ENCODE measurements around the gene MVB12B. TPM values are rescaled to one million over a fixed set of nuclear protein-coding genes. Genes with fewer than 3 reads are reported as not detected.
A peak's percentile ranks its signal among the peaks of the same experiment; 100 is the strongest.

The MVB12B gene
- total and polyA plus RNA-seq, 2 donors: 4.4 to 11.5 TPM

DNA sequence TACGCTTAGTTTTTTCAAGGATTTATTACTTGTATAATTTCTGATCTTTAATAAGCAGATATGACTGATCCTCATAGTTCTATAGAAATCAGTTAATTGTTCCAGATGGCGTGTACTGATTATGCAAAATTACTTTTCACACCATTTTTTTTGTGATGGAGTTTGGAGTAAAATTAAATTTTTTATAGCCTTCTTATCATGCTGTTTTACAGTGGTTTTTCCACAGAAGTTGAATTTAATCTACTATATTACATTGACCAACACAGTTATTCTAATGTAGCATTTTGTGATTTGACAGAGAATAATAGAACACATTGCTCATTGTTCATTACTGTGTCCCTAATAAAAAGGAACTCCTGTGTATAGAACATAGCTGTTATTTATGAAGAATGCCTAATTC is 111.1 kb downstream of the MVB12B start:
- Histone ChIP-seq H3K9me3 (ENCODE audit: control insufficient read depth in 2 of 2, insufficient read depth in 1 of 2, low read length in 1 of 2) (no peaks in the 10 kb centered on the region), H3K36me3 (ENCODE audit: control insufficient read depth in 2 of 2, insufficient read depth in 2 of 2, low read length in 1 of 2) (peaks cover 0 to 8% of the 10 kb centered on the region in 2 donors), H3K27ac (ENCODE audit: low read depth in 1 of 2, low read length in 1 of 2) (no peak overlapping the region), H3K27me3 (ENCODE audit: control insufficient read depth in 2 of 2, insufficient read depth in 1 of 2, low read length in 1 of 2) (no peaks in the 10 kb centered on the region), H3K4me3 (ENCODE audit: low read length in 2 of 2) (no peak overlapping the region), H3K4me1 (ENCODE audit: control insufficient read depth in 2 of 2, insufficient read depth in 2 of 2, low read length in 2 of 2) (peaks cover 5 to 7% of the 10 kb centered on the region in 2 donors)
- WGBS: 99% methylated on average over 2 of the region's 2 CpGs
- no peak for DNase-seq (ENCODE audit: low read depth in 6 of 9, low spot score in 9 of 9)

DNA sequence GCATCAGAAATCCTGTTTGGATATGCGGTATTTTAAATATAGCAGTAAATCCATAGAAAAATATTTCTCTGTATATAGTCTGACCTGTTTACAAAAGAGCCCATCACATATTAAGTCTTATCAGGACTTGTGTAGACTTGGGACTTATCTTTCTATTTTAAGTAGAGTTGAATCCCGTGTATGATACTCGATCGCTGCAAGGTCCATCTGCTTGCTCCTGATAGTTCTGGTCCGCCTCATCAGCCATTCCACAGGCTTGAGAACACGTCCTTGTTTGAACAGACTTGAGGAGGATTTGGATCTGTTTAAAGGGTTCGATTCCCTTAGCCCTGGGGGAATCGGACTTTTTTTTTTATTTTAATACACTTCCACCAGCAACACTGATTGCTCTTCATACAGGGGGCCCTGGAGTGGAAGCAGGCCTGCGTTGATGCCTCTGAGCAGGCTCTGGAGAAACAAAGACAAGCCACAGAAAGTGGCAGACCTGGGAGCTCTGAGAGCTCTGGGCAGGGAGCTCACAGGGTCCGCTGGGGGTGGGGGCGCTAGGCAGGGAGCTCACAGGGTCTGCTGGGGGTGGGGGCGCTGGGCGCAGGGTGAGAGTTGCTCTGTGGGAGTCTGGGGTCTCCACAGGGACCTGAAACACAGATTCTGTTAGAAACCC is 112.2 kb downstream of the MVB12B start:
- H3K36me3 ChIP-seq (ENCODE audit: control insufficient read depth in 2 of 2, insufficient read depth in 2 of 2, low read length in 1 of 2): peaks cover 0 to 4% of the 10 kb centered on the region in 2 donors
- H3K9me3 ChIP-seq (ENCODE audit: control insufficient read depth in 2 of 2, insufficient read depth in 1 of 2, low read length in 1 of 2): no peaks in the 10 kb centered on the region
- H3K4me3 ChIP-seq (ENCODE audit: low read length in 2 of 2): no peak overlapping the region
- no peak for DNase-seq (ENCODE audit: low read depth in 6 of 9, low spot score in 9 of 9)
- H3K27me3 ChIP-seq (ENCODE audit: control insufficient read depth in 2 of 2, insufficient read depth in 1 of 2, low read length in 1 of 2): no peaks in the 10 kb centered on the region
- no peak overlapping the region for H3K27ac ChIP-seq (ENCODE audit: low read depth in 1 of 2, low read length in 1 of 2)
- H3K4me1 ChIP-seq (ENCODE audit: control insufficient read depth in 2 of 2, insufficient read depth in 2 of 2, low read length in 2 of 2): peaks cover 5 to 7% of the 10 kb centered on the region in 2 donors
- WGBS: 99% methylated on average over 13 of the region's 13 CpGs

DNA sequence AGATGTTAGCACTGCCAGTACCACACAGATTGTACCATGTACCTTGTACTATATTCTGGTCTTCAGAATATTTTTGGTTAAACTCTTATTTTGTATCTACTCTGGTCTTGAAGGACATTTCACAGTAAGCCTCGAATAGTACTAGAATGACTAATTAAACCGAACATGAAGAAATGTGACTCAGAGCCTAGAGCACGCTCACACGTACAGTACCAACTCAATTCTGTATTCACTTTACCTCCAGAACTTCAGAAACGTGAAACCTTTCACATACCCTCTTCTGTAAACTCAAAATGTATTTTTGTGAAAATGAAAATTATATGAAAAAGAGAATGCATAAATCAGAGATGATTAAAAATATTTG is 112.8 kb downstream of the MVB12B start:
- H3K27me3 ChIP-seq (ENCODE audit: control insufficient read depth in 2 of 2, insufficient read depth in 1 of 2, low read length in 1 of 2): no peaks in the 10 kb centered on the region
- WGBS: 97% methylated on average over 5 of the region's 5 CpGs
- H3K36me3 ChIP-seq (ENCODE audit: control insufficient read depth in 2 of 2, insufficient read depth in 2 of 2, low read length in 1 of 2): peaks cover 0 to 4% of the 10 kb centered on the region in 2 donors
- no peak for DNase-seq (ENCODE audit: low read depth in 6 of 9, low spot score in 9 of 9)
- no peak overlapping the region for H3K27ac ChIP-seq (ENCODE audit: low read depth in 1 of 2, low read length in 1 of 2)
- H3K4me3 ChIP-seq (ENCODE audit: low read length in 2 of 2): no peak overlapping the region
- peaks cover 5 to 7% of the 10 kb centered on the region in 2 donors for H3K4me1 ChIP-seq (ENCODE audit: control insufficient read depth in 2 of 2, insufficient read depth in 2 of 2, low read length in 2 of 2)
- H3K9me3 ChIP-seq (ENCODE audit: control insufficient read depth in 2 of 2, insufficient read depth in 1 of 2, low read length in 1 of 2): no peaks in the 10 kb centered on the region

DNA sequence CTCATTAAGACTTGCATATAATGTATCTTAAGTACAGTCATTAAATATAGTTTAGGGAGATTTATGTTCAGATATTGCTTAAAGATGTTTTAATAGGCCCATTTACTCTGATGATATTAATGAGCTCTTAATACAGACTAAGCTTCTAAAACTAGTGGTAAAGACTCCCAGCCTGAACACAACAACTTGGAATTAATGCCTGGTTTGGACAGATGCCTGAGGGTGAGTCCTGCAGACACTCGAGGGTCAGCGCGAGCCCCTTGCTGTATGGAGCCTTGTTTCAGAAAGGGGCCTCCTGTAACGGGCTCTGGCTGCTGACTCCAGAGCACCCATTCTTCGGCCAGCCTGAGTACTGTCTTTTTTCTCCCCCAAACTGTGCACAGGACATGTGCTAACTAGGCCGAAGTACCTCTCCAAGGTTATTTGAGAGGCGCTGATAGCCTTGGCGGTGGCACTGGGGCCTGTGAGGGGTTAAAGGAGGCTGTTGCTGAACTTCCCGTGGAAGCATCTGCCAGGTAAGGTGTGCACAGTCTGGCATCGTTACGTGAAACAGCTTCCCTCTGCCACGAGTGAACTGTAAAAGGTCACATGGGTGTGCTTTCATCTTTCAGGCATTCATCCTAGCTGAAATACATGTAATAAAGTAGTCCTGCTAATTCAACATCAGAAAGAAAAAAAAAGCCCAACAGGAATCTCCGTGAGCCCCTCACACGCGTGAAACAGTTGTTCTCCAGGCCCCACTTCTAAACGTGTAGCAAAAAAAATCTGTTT is 113.4 kb downstream of the MVB12B start:
- no peaks in the 10 kb centered on the region for H3K27me3 ChIP-seq (ENCODE audit: control insufficient read depth in 2 of 2, insufficient read depth in 1 of 2, low read length in 1 of 2)
- 86% methylated on average over 16 of the region's 16 CpGs for WGBS
- no peak overlapping the region for H3K4me3 ChIP-seq (ENCODE audit: low read length in 2 of 2)
- H3K9me3 ChIP-seq (ENCODE audit: control insufficient read depth in 2 of 2, insufficient read depth in 1 of 2, low read length in 1 of 2): no peaks in the 10 kb centered on the region
- peaks cover 0 to 4% of the 10 kb centered on the region in 2 donors for H3K36me3 ChIP-seq (ENCODE audit: control insufficient read depth in 2 of 2, insufficient read depth in 2 of 2, low read length in 1 of 2)
- H3K27ac ChIP-seq (ENCODE audit: low read depth in 1 of 2, low read length in 1 of 2): no peak overlapping the region
- peak in 1 of 9 donors; percentile 18 for DNase-seq (ENCODE audit: low read depth in 6 of 9, low spot score in 9 of 9)
- H3K4me1 ChIP-seq (ENCODE audit: control insufficient read depth in 2 of 2, insufficient read depth in 2 of 2, low read length in 2 of 2): peaks cover 5 to 7% of the 10 kb centered on the region in 2 donors

DNA sequence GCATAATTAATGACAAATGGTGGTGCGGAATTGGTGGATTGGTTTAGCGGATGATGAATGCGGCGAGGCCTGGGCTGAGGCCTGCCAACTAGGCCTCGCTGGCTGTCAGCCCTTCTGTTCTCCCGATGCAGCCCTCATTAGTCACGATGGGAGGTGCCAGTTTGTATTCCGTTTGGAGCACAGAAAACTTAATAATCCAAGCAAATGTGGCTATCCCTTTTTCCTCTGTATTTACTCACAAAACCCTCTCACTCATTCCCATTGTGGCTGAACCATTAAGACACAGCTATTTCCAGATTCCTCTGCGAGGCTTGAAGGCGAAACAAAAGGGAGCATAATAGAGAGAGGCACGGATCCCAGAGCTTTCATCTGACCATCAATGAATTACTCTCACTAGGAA is 114.3 kb downstream of the MVB12B start:
- H3K27ac ChIP-seq (ENCODE audit: low read depth in 1 of 2, low read length in 1 of 2): no peak overlapping the region
- peaks cover 5 to 7% of the 10 kb centered on the region in 2 donors for H3K4me1 ChIP-seq (ENCODE audit: control insufficient read depth in 2 of 2, insufficient read depth in 2 of 2, low read length in 2 of 2)
- H3K36me3 ChIP-seq (ENCODE audit: control insufficient read depth in 2 of 2, insufficient read depth in 2 of 2, low read length in 1 of 2): peaks cover 0 to 4% of the 10 kb centered on the region in 2 donors
- DNase-seq (ENCODE audit: low read depth in 6 of 9, low spot score in 9 of 9): no peak
- WGBS: 98% methylated on average over 11 of the region's 11 CpGs
- no peak overlapping the region for H3K4me3 ChIP-seq (ENCODE audit: low read length in 2 of 2)
- no peaks in the 10 kb centered on the region for H3K27me3 ChIP-seq (ENCODE audit: control insufficient read depth in 2 of 2, insufficient read depth in 1 of 2, low read length in 1 of 2)
- H3K9me3 ChIP-seq (ENCODE audit: control insufficient read depth in 2 of 2, insufficient read depth in 1 of 2, low read length in 1 of 2): no peaks in the 10 kb centered on the region

DNA sequence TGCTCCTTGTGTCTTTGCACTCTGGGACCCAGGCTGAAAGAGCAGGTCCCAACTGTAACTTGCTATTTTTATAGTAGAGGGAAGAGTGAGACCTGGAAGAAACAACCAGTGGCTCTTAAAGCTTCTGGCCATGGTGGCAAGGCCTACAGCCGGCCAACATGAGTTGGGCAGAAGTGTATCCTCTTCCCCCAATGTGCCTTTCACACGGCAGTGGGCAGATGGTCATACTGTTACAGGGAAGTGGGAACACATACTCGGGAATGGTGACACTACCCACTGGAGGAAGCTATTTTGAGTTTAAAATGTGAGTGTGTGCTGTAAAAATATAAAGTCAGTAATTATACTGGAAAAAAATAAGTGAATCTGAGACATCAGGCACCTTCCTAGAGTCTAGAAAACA is 116.0 kb downstream of the MVB12B start:
- Histone ChIP-seq H3K9me3 (ENCODE audit: control insufficient read depth in 2 of 2, insufficient read depth in 1 of 2, low read length in 1 of 2) (no peaks in the 10 kb centered on the region), H3K4me1 (ENCODE audit: control insufficient read depth in 2 of 2, insufficient read depth in 2 of 2, low read length in 2 of 2) (peaks cover 5 to 7% of the 10 kb centered on the region in 2 donors), H3K27me3 (ENCODE audit: control insufficient read depth in 2 of 2, insufficient read depth in 1 of 2, low read length in 1 of 2) (no peaks in the 10 kb centered on the region), H3K36me3 (ENCODE audit: control insufficient read depth in 2 of 2, insufficient read depth in 2 of 2, low read length in 1 of 2) (peaks cover 0 to 4% of the 10 kb centered on the region in 2 donors), H3K4me3 (ENCODE audit: low read length in 2 of 2) (no peak overlapping the region), H3K27ac (ENCODE audit: low read depth in 1 of 2, low read length in 1 of 2) (no peak overlapping the region)
- no peak for DNase-seq (ENCODE audit: low read depth in 6 of 9, low spot score in 9 of 9)
- WGBS: 97% methylated on average over 3 of the region's 3 CpGs

DNA sequence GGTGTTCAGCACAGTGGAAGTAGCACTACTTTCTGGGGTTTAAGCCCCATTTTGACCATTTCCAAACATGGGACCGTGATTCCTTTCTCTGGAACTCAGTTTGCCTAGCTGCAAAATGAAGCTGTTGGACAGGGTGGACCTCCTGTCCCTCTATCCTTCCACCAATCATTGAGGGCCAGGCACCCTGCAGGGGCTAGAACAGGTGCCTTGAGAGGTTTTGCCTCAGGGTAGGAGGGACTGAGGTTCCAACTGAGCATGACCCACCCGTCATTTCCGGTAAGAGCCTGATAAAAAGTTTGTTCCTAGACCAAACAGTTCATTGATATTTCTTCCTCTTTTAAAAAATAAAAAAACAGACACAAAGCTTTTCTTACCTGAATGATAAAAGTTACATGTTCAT is 116.5 kb downstream of the MVB12B start:
- Histone ChIP-seq H3K36me3 (ENCODE audit: control insufficient read depth in 2 of 2, insufficient read depth in 2 of 2, low read length in 1 of 2) (peaks cover 0 to 4% of the 10 kb centered on the region in 2 donors), H3K4me3 (ENCODE audit: low read length in 2 of 2) (no peak overlapping the region), H3K9me3 (ENCODE audit: control insufficient read depth in 2 of 2, insufficient read depth in 1 of 2, low read length in 1 of 2) (no peaks in the 10 kb centered on the region), H3K27ac (ENCODE audit: low read depth in 1 of 2, low read length in 1 of 2) (no peak overlapping the region), H3K4me1 (ENCODE audit: control insufficient read depth in 2 of 2, insufficient read depth in 2 of 2, low read length in 2 of 2) (peaks cover 5 to 7% of the 10 kb centered on the region in 2 donors), H3K27me3 (ENCODE audit: control insufficient read depth in 2 of 2, insufficient read depth in 1 of 2, low read length in 1 of 2) (no peaks in the 10 kb centered on the region)
- no peak for DNase-seq (ENCODE audit: low read depth in 6 of 9, low spot score in 9 of 9)
- WGBS: 89% methylated on average over 3 of the region's 3 CpGs

DNA sequence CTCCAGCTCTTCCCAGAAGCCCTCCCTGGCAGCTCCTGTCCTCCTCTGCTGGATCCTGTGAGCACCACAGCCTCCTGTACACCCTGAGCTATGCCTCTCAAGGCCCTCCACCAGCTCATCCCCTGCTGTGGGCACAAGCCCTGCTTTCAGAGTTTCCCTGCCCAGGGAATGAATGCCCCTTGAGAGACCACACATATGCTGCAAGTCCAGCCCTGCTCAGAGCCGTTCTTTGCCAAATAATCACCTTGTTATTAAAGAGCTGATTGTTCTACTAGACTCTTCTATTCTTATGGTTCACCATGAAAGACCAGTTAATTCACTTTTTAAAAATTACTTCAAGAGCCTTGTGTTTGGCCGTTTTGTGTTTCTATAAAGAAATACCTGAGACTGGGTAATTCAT is 121.5 kb downstream of the MVB12B start:
- Histone ChIP-seq H3K9me3 (ENCODE audit: control insufficient read depth in 2 of 2, insufficient read depth in 1 of 2, low read length in 1 of 2) (no peaks in the 10 kb centered on the region), H3K27me3 (ENCODE audit: control insufficient read depth in 2 of 2, insufficient read depth in 1 of 2, low read length in 1 of 2) (no peaks in the 10 kb centered on the region), H3K4me1 (ENCODE audit: control insufficient read depth in 2 of 2, insufficient read depth in 2 of 2, low read length in 2 of 2) (peaks cover 0 to 7% of the 10 kb centered on the region in 2 donors), H3K36me3 (ENCODE audit: control insufficient read depth in 2 of 2, insufficient read depth in 2 of 2, low read length in 1 of 2) (no peaks in the 10 kb centered on the region), H3K4me3 (ENCODE audit: low read length in 2 of 2) (no peak overlapping the region), H3K27ac (ENCODE audit: low read depth in 1 of 2, low read length in 1 of 2) (no peak overlapping the region)
- 99% methylated on average over 2 of the region's 2 CpGs for WGBS
- no peak for DNase-seq (ENCODE audit: low read depth in 6 of 9, low spot score in 9 of 9)

DNA sequence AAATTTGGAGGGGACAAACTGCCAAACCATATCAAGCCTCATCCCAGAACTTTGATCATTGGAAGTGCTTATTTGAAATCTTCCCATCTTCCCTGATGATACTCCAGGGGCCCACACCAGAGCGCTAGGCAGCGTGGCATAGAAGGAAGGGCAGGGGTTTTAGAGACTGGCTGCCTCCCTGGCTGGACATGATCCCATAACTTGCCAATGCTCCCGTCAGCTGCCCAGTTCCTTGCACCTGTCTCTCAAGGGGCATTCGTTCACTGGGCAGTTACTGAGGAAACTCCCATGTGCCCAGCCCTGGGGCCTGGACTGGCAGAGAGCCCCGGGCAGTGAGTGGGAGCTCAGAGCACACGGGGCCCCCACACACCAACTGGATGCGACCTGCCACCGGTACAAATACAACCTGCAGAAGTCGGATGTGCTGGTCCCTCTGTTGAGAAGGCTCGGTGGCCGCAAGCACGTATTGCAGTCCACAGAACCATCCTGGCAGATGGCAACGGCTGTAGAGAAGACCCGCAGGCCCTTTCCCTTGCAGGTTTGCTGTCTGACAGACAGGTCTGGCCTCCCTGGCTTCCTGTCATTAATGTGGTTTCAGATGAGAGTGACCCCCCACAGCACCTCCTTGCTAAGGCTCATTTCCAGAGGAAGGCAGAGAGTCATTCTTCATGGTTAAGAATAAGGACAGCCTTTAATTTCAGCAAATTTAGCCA is 122.4 kb downstream of the MVB12B start:
- Histone ChIP-seq H3K4me3 (ENCODE audit: low read length in 2 of 2) (no peak overlapping the region), H3K27ac (ENCODE audit: low read depth in 1 of 2, low read length in 1 of 2) (no peak overlapping the region), H3K27me3 (ENCODE audit: control insufficient read depth in 2 of 2, insufficient read depth in 1 of 2, low read length in 1 of 2) (no peaks in the 10 kb centered on the region), H3K4me1 (ENCODE audit: control insufficient read depth in 2 of 2, insufficient read depth in 2 of 2, low read length in 2 of 2) (peaks cover 6 to 12% of the 10 kb centered on the region in 2 donors), H3K36me3 (ENCODE audit: control insufficient read depth in 2 of 2, insufficient read depth in 2 of 2, low read length in 1 of 2) (peaks cover 0 to 3% of the 10 kb centered on the region in 2 donors), H3K9me3 (ENCODE audit: control insufficient read depth in 2 of 2, insufficient read depth in 1 of 2, low read length in 1 of 2) (no peaks in the 10 kb centered on the region)
- DNase-seq (ENCODE audit: low read depth in 6 of 9, low spot score in 9 of 9): no peak
- 92% methylated on average over 14 of the region's 14 CpGs for WGBS

Data from thymus (tissue), 11 donors.